NB4 (cell line): ENCODE measurements around the gene RER1.

ENCODE experiments used
- MYC ChIP-seq: IDR thresholded peaks from 2 replicates; pipeline ENCODE4 v1.6.1; 2011; ENCODE audit warnings: low read depth, low read length
- POLR2A ChIP-seq: IDR thresholded peaks from 2 replicates; pipeline ENCODE4 v1.6.1; 2011; ENCODE audit warnings: mild to moderate bottlenecking; ENCODE audit not compliant: insufficient read length; ENCODE audit errors: extremely low read depth
- TF ChIP-seq, protein P1 (sequence below): IDR thresholded peaks from one replicate; pipeline ENCODE4 v1.5.1; 2012; ENCODE audit warnings: low read depth, low read length
- TF ChIP-seq, protein P2 (sequence below): IDR thresholded peaks from 2 replicates; pipeline ENCODE4 v1.6.1; 2011; ENCODE audit warnings: low read depth, low read length

DNA sequence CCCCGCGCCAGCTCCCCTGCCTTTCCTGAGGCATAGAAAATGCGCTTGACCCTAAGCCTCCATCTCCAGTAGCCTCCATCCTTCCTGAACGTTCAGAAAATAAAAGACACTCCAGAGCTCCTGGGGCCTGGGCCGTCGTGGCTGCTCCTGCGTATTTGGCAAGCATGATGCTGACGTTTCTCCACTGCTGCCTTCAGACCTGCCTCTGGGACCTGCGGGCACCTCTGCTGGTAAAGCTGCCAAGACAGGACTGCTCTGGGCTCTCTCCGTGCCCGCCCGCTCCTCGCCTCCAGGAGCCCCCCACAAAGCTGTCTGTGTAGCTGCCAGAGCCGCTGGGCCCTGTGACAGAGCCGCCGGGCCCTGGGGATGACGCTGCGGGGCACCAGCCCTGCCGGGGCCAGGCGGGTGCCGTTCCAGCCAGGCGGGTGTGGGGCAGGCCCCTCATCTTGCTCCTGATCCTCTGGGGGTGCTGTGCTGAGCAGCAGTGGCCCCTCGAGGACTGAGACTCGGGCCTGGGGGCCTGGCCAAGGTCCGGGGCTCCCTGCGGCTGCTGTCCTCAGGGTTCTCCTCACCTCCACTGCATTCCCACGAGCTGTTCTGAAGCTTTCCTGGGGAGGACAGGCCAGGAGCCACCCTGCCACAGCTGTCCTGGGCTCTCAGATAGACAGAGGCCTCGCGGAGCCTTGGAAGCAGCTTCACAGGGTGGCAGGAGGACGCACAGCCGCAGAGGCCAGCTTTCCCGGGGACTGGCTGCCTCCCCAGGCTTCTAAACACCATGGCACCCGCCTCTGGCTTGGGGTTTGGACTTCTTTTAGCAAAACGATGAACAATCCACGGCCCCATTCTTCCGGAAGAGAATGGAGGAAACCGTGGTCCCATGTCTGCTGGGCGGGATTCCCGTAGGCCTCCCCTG is 48.4 kb upstream of the RER1 start:
- TF ChIP-seq, protein P1, sequence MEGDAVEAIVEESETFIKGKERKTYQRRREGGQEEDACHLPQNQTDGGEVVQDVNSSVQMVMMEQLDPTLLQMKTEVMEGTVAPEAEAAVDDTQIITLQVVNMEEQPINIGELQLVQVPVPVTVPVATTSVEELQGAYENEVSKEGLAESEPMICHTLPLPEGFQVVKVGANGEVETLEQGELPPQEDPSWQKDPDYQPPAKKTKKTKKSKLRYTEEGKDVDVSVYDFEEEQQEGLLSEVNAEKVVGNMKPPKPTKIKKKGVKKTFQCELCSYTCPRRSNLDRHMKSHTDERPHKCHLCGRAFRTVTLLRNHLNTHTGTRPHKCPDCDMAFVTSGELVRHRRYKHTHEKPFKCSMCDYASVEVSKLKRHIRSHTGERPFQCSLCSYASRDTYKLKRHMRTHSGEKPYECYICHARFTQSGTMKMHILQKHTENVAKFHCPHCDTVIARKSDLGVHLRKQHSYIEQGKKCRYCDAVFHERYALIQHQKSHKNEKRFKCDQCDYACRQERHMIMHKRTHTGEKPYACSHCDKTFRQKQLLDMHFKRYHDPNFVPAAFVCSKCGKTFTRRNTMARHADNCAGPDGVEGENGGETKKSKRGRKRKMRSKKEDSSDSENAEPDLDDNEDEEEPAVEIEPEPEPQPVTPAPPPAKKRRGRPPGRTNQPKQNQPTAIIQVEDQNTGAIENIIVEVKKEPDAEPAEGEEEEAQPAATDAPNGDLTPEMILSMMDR = no peak
- TF ChIP-seq POLR2A (no peak), MYC (no peak)
- TF ChIP-seq, protein P2, sequence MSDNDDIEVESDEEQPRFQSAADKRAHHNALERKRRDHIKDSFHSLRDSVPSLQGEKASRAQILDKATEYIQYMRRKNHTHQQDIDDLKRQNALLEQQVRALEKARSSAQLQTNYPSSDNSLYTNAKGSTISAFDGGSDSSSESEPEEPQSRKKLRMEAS = no peak
